T-cell (primary cell): ENCODE measurements around the gene DCD. TPM values are rescaled to one million over a fixed set of nuclear protein-coding genes. Genes with fewer than 3 reads are reported as not detected.

ENCODE experiments used
- ATAC-seq, 4 experiments: fragments of 200-7000 bp in 3 of 4; fragments of 150-1000 bp in 1 of 4; cut with Tn5 transposase; replicated peaks in 1 of 4; 1 replicate in 3 of 4; 2 replicates in 1 of 4; pipeline ENCODE4 v1.10.0; 2021; ENCODE audit warnings: moderate library complexity in 3 of 4, mild to moderate bottlenecking in 2 of 4, moderate number of reproducible peaks in 1 of 4
- CTCF ChIA-PET, 2 donors: fragments of 300-600 bp; sonication (Branson Sonifier 250); formaldehyde crosslinking; loops; one replicate each; lab custom pipeline; 2022; ENCODE audit warnings: antibody characterized with exemption in 2 of 2; lab: Charles Lee
- POLR2A ChIA-PET, 2 donors: fragments of 300-600 bp; sonication (Branson Sonifier 250); formaldehyde crosslinking; loops; one replicate each; lab custom pipeline; 2022; ENCODE audit warnings: antibody characterized with exemption in 2 of 2; lab: Charles Lee
- DNase-seq, 35 experiments: peaks; one replicate each; pipeline versions ENCODE4 v3.0.0 to v3.0.0-alpha.2; 2013 to 2023
- H3K27ac ChIP-seq: one replicate; pipeline ENCODE4 v1.5.1; 2013; ENCODE audit warnings: low read length
- H3K27me3 ChIP-seq, 2 experiments: replicated peaks in 1 of 2; 1 replicate in 1 of 2; 2 replicates in 1 of 2; pipeline versions ENCODE4 v1.6.1 to v1.7.0; 2013; ENCODE audit warnings: low read length in 1 of 2, mixed read lengths in 1 of 2; ENCODE audit not compliant: control insufficient read depth in 2 of 2, insufficient read depth in 2 of 2; ENCODE audit errors: extremely low read depth in 1 of 2
- H3K36me3 ChIP-seq, 2 donors: 1 replicate in 1 of 2; 2 replicates in 1 of 2; pipeline versions ENCODE4 v1.6.1 to v1.7.0; 2013; ENCODE audit warnings: low read length in 1 of 2; ENCODE audit not compliant: control insufficient read depth in 2 of 2, insufficient read depth in 1 of 2; ENCODE audit errors: extremely low read depth in 1 of 2
- H3K4me1 ChIP-seq, 2 experiments: 1 replicate in 1 of 2; 2 replicates in 1 of 2; pipeline versions ENCODE4 v1.6.1 to v1.7.0; 2013; ENCODE audit warnings: low read length in 2 of 2, mixed read lengths in 1 of 2; ENCODE audit not compliant: insufficient read depth in 2 of 2, control insufficient read depth in 1 of 2; ENCODE audit errors: extremely low read depth in 1 of 2
- H3K4me3 ChIP-seq, 2 donors: 1 replicate in 1 of 2; 2 replicates in 1 of 2; pipeline versions ENCODE4 v1.5.1 to v1.7.0; 2013; ENCODE audit warnings: mild to moderate bottlenecking in 2 of 2, low read length in 1 of 2, moderate library complexity in 1 of 2; ENCODE audit not compliant: control insufficient read depth in 1 of 2; ENCODE audit errors: extremely low read depth in 1 of 2
- H3K9me3 ChIP-seq: 2 replicates; pipeline ENCODE4 v1.7.0; 2013
- H3K27ac Mint-ChIP-seq, 2 donors: one replicate each; pipeline ENCODE4 v1.8.0; 2020 to 2021; ENCODE audit warnings: mild to moderate bottlenecking in 2 of 2, mixed read lengths in 2 of 2
- H3K27me3 Mint-ChIP-seq, 2 donors: one replicate each; pipeline ENCODE4 v1.8.0; 2021 to 2022; ENCODE audit warnings: mixed read lengths in 2 of 2
- H3K36me3 Mint-ChIP-seq: one replicate; pipeline ENCODE4 v1.8.0; 2021; ENCODE audit warnings: mixed read lengths
- H3K4me1 Mint-ChIP-seq, 3 donors: one replicate each; pipeline ENCODE4 v1.8.0; 2020 to 2022; ENCODE audit warnings: mixed read lengths in 3 of 3, mild to moderate bottlenecking in 1 of 3
- H3K4me3 Mint-ChIP-seq, 3 donors: one replicate each; pipeline ENCODE4 v1.8.0; 2020 to 2022; ENCODE audit warnings: mild to moderate bottlenecking in 3 of 3, mixed read lengths in 3 of 3, moderate library complexity in 3 of 3
- H3K9me3 Mint-ChIP-seq, 3 donors: one replicate each; pipeline ENCODE4 v1.8.0; 2020 to 2022; ENCODE audit warnings: mixed read lengths in 3 of 3
- WGBS: methylation state at CpG from one replicate; pipeline ENCODE4 v1.1.5; 2013; ENCODE audit warnings: missing lambda C conversion rate; ENCODE audit not compliant: insufficient coverage; 5-methylcytosine and 5-hydroxymethylcytosine counted together
- total RNA-seq, 35 experiments: library from RNA in 6 of 35; stranded (reverse) in 6 of 35; fragments of 120-200 nt in 1 of 35; gene quantifications; one replicate each; pipeline versions ENCODE4 v1.2.1 to v1.2.4 and lab custom pipeline; 2013 to 2026

Gene DCD
- total RNA-seq, 5 donors from 2014 or later (not counting 1 experiment from before 2014, with no cell fraction given) = not detected

- ATAC-seq = no peak
- no peak overlapping the region for H3K27ac ChIP-seq
- WGBS = no CpG with 5 or more reads among the region's 5 CpGs
Observed at GRCh38 chr12:54631551-54631950, 16.6 kb downstream of the DCD start.

DNA sequence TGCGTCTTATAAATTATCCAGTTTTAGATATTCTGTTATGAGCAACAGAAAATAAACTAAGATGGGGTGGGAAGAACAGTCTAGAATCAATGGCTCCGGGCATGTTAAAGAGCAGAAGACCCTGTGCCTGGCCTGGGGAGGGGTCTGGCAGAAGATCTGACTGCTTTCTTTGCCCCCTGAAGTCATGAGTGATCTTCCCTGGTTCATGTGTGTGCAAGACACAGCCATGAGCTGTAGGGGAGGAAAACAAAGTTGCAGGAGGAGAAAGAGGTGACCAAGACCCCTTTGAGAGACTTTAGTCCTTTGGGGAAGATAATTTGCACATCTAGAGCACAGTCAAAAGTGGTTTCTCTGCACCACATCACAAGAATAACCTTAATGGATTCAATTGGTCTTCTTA, 18.2 kb downstream of the DCD start:
- H3K4me1 ChIP-seq = no peaks in the 10 kb centered on the region
- ChIA-PET CTCF (interaction anchor here in 1 of 2 donors (0.5 kb wide), 1 partner anchor 156 kb away, joined by 5 read pairs; no protein-coding TSS in a partner anchor), POLR2A (no interaction called here)
- Mint-ChIP-seq H3K4me3 (no peak overlapping the region), H3K4me1 (no peaks in the 10 kb centered on the region), H3K27me3 (peaks cover 42 to 58% of the 10 kb centered on the region in 2 donors), H3K27ac (no peak overlapping the region), H3K9me3 (peaks cover 0 to 12% (median 6%) of the 10 kb centered on the region in 3 donors), H3K36me3 (peaks cover 9% of the 10 kb centered on the region)
- WGBS = 71% methylated on average over 1 of the region's 2 CpGs
- H3K27me3 ChIP-seq = peaks cover 0 to 32% of the 10 kb centered on the region in 2 experiments
- no peak for ATAC-seq
- H3K9me3 ChIP-seq = no peaks in the 10 kb centered on the region
- H3K4me3 ChIP-seq = no peak overlapping the region
- no peaks in the 10 kb centered on the region for H3K36me3 ChIP-seq
- no peak for DNase-seq
- H3K27ac ChIP-seq = no peak overlapping the region

More at GRCh38 chr12:54631551-54631950, 16.6 kb downstream of the DCD start:
- POLR2A ChIA-PET = no interaction called here
- Mint-ChIP-seq H3K36me3 (peaks cover 9% of the 10 kb centered on the region), H3K27ac (no peak overlapping the region), H3K27me3 (peaks cover 31 to 52% of the 10 kb centered on the region in 2 donors), H3K4me1 (no peaks in the 10 kb centered on the region), H3K4me3 (no peak overlapping the region), H3K9me3 (peaks cover 0 to 12% (median 6%) of the 10 kb centered on the region in 3 donors)
- DNase-seq = no peak
- H3K9me3 ChIP-seq = no peaks in the 10 kb centered on the region
- CTCF ChIA-PET = no interaction called here
- H3K4me1 ChIP-seq = no peaks in the 10 kb centered on the region
- H3K36me3 ChIP-seq = no peaks in the 10 kb centered on the region
- H3K27me3 ChIP-seq = peaks cover 0 to 33% of the 10 kb centered on the region in 2 experiments
- no peak overlapping the region for H3K4me3 ChIP-seq

- no peaks in the 10 kb centered on the region for H3K36me3 ChIP-seq
- no peaks in the 10 kb centered on the region for H3K9me3 ChIP-seq
- no peak overlapping the region for H3K4me3 ChIP-seq
- ChIA-PET POLR2A (no interaction called here), CTCF (no interaction called here)
- DNase-seq (no peak), ATAC-seq (no peak)
- Mint-ChIP-seq H3K36me3 (peaks cover 9% of the 10 kb centered on the region), H3K4me1 (no peaks in the 10 kb centered on the region), H3K27ac (no peak overlapping the region), H3K27me3 (peaks cover 49 to 66% of the 10 kb centered on the region in 2 donors), H3K9me3 (peaks cover 0 to 12% (median 6%) of the 10 kb centered on the region in 3 donors), H3K4me3 (no peak overlapping the region)
- H3K27ac ChIP-seq = no peak overlapping the region
- H3K4me1 ChIP-seq = no peaks in the 10 kb centered on the region
- WGBS = 96% methylated on average over 2 of the region's 3 CpGs
- peaks cover 0 to 23% of the 10 kb centered on the region in 2 experiments for H3K27me3 ChIP-seq
Observed at GRCh38 chr12:54628186-54628846, 19.8 kb downstream of the DCD start.

DNA sequence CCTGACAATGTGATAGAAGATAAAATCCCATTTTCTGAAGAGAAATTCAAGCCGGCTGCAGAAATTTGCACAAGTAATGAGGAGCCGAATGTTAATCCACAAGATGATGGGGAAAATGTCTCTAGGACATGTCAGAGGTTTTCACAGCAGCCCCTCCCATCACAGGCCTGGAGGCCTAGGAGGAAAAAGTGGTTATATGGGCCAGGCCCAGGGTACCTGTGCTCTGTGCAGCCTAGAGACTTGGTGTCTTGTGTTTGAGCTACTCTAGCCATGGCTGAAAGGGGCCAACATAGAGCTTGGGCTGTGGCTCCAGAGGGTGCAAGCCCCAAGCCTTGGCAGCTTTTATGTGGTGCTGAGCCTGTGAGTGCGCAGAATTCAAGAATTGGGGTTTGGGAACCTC, 20.9 kb downstream of the DCD start:
- peaks cover 9% of the 10 kb centered on the region for H3K36me3 Mint-ChIP-seq
- H3K4me3 Mint-ChIP-seq = no peak overlapping the region
- ATAC-seq = no peak
- H3K27ac ChIP-seq = no peak overlapping the region
- H3K9me3 ChIP-seq = no peaks in the 10 kb centered on the region
- ChIA-PET POLR2A (no interaction called here), CTCF (no interaction called here)
- peaks cover 0 to 12% (median 6%) of the 10 kb centered on the region in 3 donors for H3K9me3 Mint-ChIP-seq
- WGBS = 57% methylated on average over 1 of the region's 3 CpGs
- no peak overlapping the region for H3K27ac Mint-ChIP-seq
- peaks cover 55 to 69% of the 10 kb centered on the region in 2 donors for H3K27me3 Mint-ChIP-seq
- H3K4me1 Mint-ChIP-seq = no peaks in the 10 kb centered on the region
- no peak overlapping the region for H3K4me3 ChIP-seq
- no peaks in the 10 kb centered on the region for H3K36me3 ChIP-seq
- H3K4me1 ChIP-seq = no peaks in the 10 kb centered on the region
- no peak for DNase-seq
- peaks cover 0 to 21% of the 10 kb centered on the region in 2 experiments for H3K27me3 ChIP-seq

DNA sequence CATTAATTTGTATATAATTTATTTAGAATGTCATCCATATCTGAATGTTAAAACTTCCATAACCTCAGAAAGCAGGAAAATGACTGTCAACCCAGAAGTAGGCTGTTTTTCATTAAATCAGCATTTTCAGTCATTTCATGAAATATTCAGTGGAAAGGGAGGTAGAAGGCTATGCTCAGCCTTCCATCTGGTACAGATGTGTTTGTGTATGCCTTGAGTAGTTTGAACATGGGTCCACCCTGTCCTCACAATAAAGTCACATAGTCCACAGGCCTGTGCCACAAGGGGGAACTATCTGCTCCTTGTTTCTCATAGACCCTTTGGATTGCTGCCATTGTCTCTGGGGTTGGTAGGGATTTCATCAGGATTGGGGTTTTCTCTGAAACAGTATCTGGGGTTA, 22.6 kb downstream of the DCD start:
- no peak overlapping the region for H3K4me3 Mint-ChIP-seq
- CTCF ChIA-PET = no interaction called here
- H3K4me1 Mint-ChIP-seq = no peaks in the 10 kb centered on the region
- H3K27ac Mint-ChIP-seq = no peak overlapping the region
- Histone ChIP-seq H3K4me3 (no peak overlapping the region), H3K27me3 (peaks cover 0 to 17% of the 10 kb centered on the region in 2 experiments), H3K4me1 (no peaks in the 10 kb centered on the region), H3K36me3 (no peaks in the 10 kb centered on the region), H3K27ac (no peak overlapping the region), H3K9me3 (no peaks in the 10 kb centered on the region)
- DNase-seq = no peak
- POLR2A ChIA-PET = no interaction called here
- peaks cover 9% of the 10 kb centered on the region for H3K36me3 Mint-ChIP-seq
- ATAC-seq = no peak
- H3K27me3 Mint-ChIP-seq = peaks cover 59 to 82% of the 10 kb centered on the region in 2 donors
- peaks cover 0 to 12% (median 6%) of the 10 kb centered on the region in 3 donors for H3K9me3 Mint-ChIP-seq

- no peak overlapping the region for H3K27ac ChIP-seq
- Mint-ChIP-seq H3K27ac (no peak overlapping the region), H3K9me3 (peaks cover 0 to 12% (median 6%) of the 10 kb centered on the region in 3 donors), H3K4me3 (no peak overlapping the region), H3K4me1 (no peaks in the 10 kb centered on the region), H3K27me3 (peaks cover 55 to 75% of the 10 kb centered on the region in 2 donors), H3K36me3 (peaks cover 9% of the 10 kb centered on the region)
- H3K4me3 ChIP-seq = no peak overlapping the region
- no peaks in the 10 kb centered on the region for H3K36me3 ChIP-seq
- no peaks in the 10 kb centered on the region for H3K4me1 ChIP-seq
- ChIA-PET POLR2A (no interaction called here), CTCF (interaction anchor here in 1 of 2 donors (0.7 kb wide), 1 partner anchor 1618 kb away, joined by 3 read pairs; the partner anchor contains the start of gene EIF4B)
- H3K9me3 ChIP-seq = no peaks in the 10 kb centered on the region
- WGBS = 100% methylated on average over 1 of the region's 5 CpGs
- ATAC-seq (no peak), DNase-seq (no peak)
- H3K27me3 ChIP-seq = peaks cover 0 to 15% of the 10 kb centered on the region in 2 experiments
Observed at GRCh38 chr12:54624315-54625279, 23.6 kb downstream of the DCD start.
